GM18868 (cell line): ENCODE measurements around the gene SHISA8.

ENCODE experiments used
- ATAC-seq: cut with Tn5 transposase; IDR thresholded peaks from one replicate; pipeline ENCODE4 v1.9.1; 2021; ENCODE audit warnings: mild to moderate bottlenecking, moderate library complexity; ENCODE audit not compliant: unreplicated experiment

Gene SHISA8

GRCh38 chr22:41915786-41916493 lies 1.1 kb upstream of the SHISA8 start:
- no peak for ATAC-seq

GRCh38 chr22:41914611-41915034 lies 251 bp downstream of the SHISA8 start:
- ATAC-seq: no peak

GRCh38 chr22:41913842-41914534 lies 886 bp downstream of the SHISA8 start:
- ATAC-seq: no peak

GRCh38 chr22:41913040-41913719 lies 1.7 kb downstream of the SHISA8 start:
- ATAC-seq: no peak

GRCh38 chr22:41912338-41913039 lies 2.4 kb downstream of the SHISA8 start:
- ATAC-seq: no peak

- no peak for ATAC-seq
Measured at GRCh38 chr22:41911001-41911611, 3.8 kb downstream of the SHISA8 start.

GRCh38 chr22:41910050-41911000 lies 4.5 kb downstream of the SHISA8 start:
- ATAC-seq: no peak

GRCh38 chr22:41909310-41910049 lies 5.4 kb downstream of the SHISA8 start:
- ATAC-seq: no peak

GRCh38 chr22:41908411-41909309 lies 6.2 kb downstream of the SHISA8 start:
- ATAC-seq: no peak

GRCh38 chr22:41907436-41908401 lies 7.2 kb downstream of the SHISA8 start:
- ATAC-seq: no peak

- no peak for ATAC-seq
Measured at GRCh38 chr22:41906822-41907221, 8.1 kb downstream of the SHISA8 start.

GRCh38 chr22:41905411-41906202 lies 9.3 kb downstream of the SHISA8 start:
- ATAC-seq: no peak

- ATAC-seq: no peak
Measured at GRCh38 chr22:41904450-41905410, 10.1 kb downstream of the SHISA8 start.

- ATAC-seq: no peak
Measured at GRCh38 chr22:41902932-41903421, 11.9 kb downstream of the SHISA8 start.

GRCh38 chr22:41902016-41902415 lies 12.9 kb downstream of the SHISA8 start:
- ATAC-seq: no peak
